HEK293T (cell line): ENCODE measurements around the gene RGS1.

ENCODE experiments used
- CTCF ChIA-PET: fragments of 350-600 bp; formaldehyde crosslinking; extraction: SDS; loops from one replicate; lab custom pipeline; 2021; ENCODE audit warnings: antibody characterized with exemption, inconsistent platforms; lab: Yijun Ruan, JAX
- POLR2A ChIA-PET: fragments of 350-600 bp; formaldehyde crosslinking; extraction: SDS; loops from one replicate; lab custom pipeline; 2020; ENCODE audit warnings: antibody characterized with exemption, inconsistent platforms; lab: Yijun Ruan, JAX
- DNase-seq: peaks from one replicate; pipeline ENCODE4 v3.0.0; 2012; ENCODE audit warnings: mixed read lengths; ENCODE audit errors: extremely low spot score
- ARNT ChIP-seq: fragments of 450-650 bp; IDR thresholded peaks from 2 replicates; pipeline ENCODE4 v1.6.1; 2017; ENCODE audit warnings: mild to moderate bottlenecking
- BHLHE40 ChIP-seq: fragments of 450-650 bp; IDR thresholded peaks from 2 replicates; pipeline ENCODE4 v1.6.1; 2016; ENCODE audit warnings: mild to moderate bottlenecking, moderate library complexity, borderline replicate concordance
- CTBP1 ChIP-seq: fragments of 450-650 bp; IDR thresholded peaks from 2 replicates; pipeline ENCODE4 v1.6.1; 2016; ENCODE audit warnings: borderline replicate concordance
- ELF4 ChIP-seq: fragments of 450-650 bp; IDR thresholded peaks from 2 replicates; pipeline ENCODE4 v1.6.1; 2017; ENCODE audit warnings: antibody characterized with exemption
- FOXA1 ChIP-seq: fragments of 450-650 bp; IDR thresholded peaks from 2 replicates; pipeline ENCODE4 v1.6.1; 2016; ENCODE audit warnings: mild to moderate bottlenecking
- FOXK2 ChIP-seq: fragments of 450-650 bp; IDR thresholded peaks from 2 replicates; pipeline ENCODE4 v1.6.1; 2016; ENCODE audit warnings: mild to moderate bottlenecking
- FOXM1 ChIP-seq: fragments of 450-650 bp; IDR thresholded peaks from 2 replicates; pipeline ENCODE4 v1.6.1; 2017; ENCODE audit warnings: mild to moderate bottlenecking, borderline replicate concordance
- HDGF ChIP-seq: fragments of 450-650 bp; IDR thresholded peaks from 2 replicates; pipeline ENCODE4 v1.6.1; 2017; ENCODE audit warnings: antibody characterized with exemption, borderline replicate concordance
- L3MBTL2 ChIP-seq: fragments of 450-650 bp; conservative IDR thresholded peaks from 2 replicates; pipeline ENCODE4 v1.6.1; 2016; ENCODE audit warnings: mild to moderate bottlenecking
- LEF1 ChIP-seq: fragments of 450-650 bp; IDR thresholded peaks from 2 replicates; pipeline ENCODE4 v1.6.1; 2017; ENCODE audit warnings: mild to moderate bottlenecking, borderline replicate concordance
- NFRKB ChIP-seq: fragments of 450-650 bp; IDR thresholded peaks from 2 replicates; pipeline ENCODE4 v1.6.1; 2016; ENCODE audit warnings: mild to moderate bottlenecking, moderate library complexity
- PKNOX1 ChIP-seq: fragments of 450-650 bp; IDR thresholded peaks from 2 replicates; pipeline ENCODE4 v1.6.1; 2016
- SP1 ChIP-seq: fragments of 450-650 bp; IDR thresholded peaks from 2 replicates; pipeline ENCODE4 v1.6.1; 2017
- SUZ12 ChIP-seq: fragments of 450-650 bp; IDR thresholded peaks from 2 replicates; pipeline ENCODE4 v1.6.1; 2016; ENCODE audit warnings: mild to moderate bottlenecking
- TARDBP ChIP-seq: fragments of 450-650 bp; IDR thresholded peaks from 2 replicates; pipeline ENCODE4 v1.6.1; 2016
- ZNF384 ChIP-seq: fragments of 450-650 bp; IDR thresholded peaks from 2 replicates; pipeline ENCODE4 v1.6.1; 2016

RGS1 gene

GRCh38 chr1:192575499-192576189 lies at the start of gene RGS1:
RGS1 (plus strand) TSS chr1:192575773; CDS start chr1:192575793, 20 bp downstream.
- ChIA-PET POLR2A (no interaction called here), CTCF (no interaction called here)
- TF ChIP-seq ELF4 (no peak), ARNT (no peak), TARDBP (no peak)
- DNase-seq: no peak

- CTCF ChIA-PET: no interaction called here
- TF ChIP-seq L3MBTL2 (no peak), ZNF384 (no peak), SP1 (no peak), NFRKB (no peak), BHLHE40 (no peak), FOXM1 (no peak), CTBP1 (no peak), TARDBP (no peak), FOXK2 (no peak), PKNOX1 (no peak), FOXA1 (no peak), ELF4 (no peak), LEF1 (no peak), ARNT (no peak), SUZ12 (no peak), HDGF (no peak)
- POLR2A ChIA-PET: no interaction called here
- no peak for DNase-seq
Measured at GRCh38 chr1:192527111-192527795, 48.3 kb upstream of the RGS1 start.

DNA sequence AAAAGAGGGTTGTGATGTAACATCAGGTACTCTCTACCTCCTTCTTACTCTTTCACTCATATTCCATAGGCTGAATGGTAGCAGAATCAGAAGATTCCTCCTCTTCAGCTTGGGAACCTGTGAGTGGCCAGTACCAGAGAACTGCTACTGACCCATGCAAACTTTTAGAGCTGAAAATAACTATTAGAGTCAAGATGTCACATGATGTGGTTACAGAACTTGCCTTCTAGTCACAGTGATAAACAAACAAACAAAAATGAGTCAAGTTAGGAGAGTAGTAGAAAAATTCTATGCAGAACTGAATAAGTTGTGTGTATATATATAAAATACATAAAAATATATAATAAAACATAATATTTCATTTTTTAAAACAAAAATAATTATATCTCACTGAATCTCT lies 47.6 kb upstream of the RGS1 start:
- DNase-seq: no peak
- ChIA-PET CTCF (no interaction called here), POLR2A (no interaction called here)
- TF ChIP-seq ARNT (no peak), LEF1 (no peak), FOXA1 (no peak), NFRKB (no peak), L3MBTL2 (no peak), PKNOX1 (no peak), SUZ12 (no peak), HDGF (no peak), FOXM1 (no peak), CTBP1 (no peak), BHLHE40 (no peak), ELF4 (no peak)

- TF ChIP-seq BHLHE40 (no peak), FOXA1 (no peak), SP1 (no peak), FOXM1 (no peak), TARDBP (no peak), CTBP1 (no peak), ZNF384 (no peak), ELF4 (no peak), HDGF (no peak), PKNOX1 (no peak), FOXK2 (no peak), SUZ12 (no peak), ARNT (no peak), LEF1 (no peak), NFRKB (no peak), L3MBTL2 (no peak)
- DNase-seq: no peak
- ChIA-PET POLR2A (no interaction called here), CTCF (no interaction called here)
Measured at GRCh38 chr1:192529031-192529755, 46.4 kb upstream of the RGS1 start.

GRCh38 chr1:192529811-192530210 lies 45.8 kb upstream of the RGS1 start:
- no peak for DNase-seq
- TF ChIP-seq NFRKB: no peak
- TF ChIP-seq SUZ12: no peak
- TF ChIP-seq L3MBTL2: no peak
- no peak for TF ChIP-seq LEF1
- TF ChIP-seq ELF4: no peak
- TF ChIP-seq ZNF384: no peak
- no peak for TF ChIP-seq SP1
- TF ChIP-seq PKNOX1: no peak
- CTCF ChIA-PET: no interaction called here
- POLR2A ChIA-PET: no interaction called here
